ENCODE results near the gene CEP43. TPM values are rescaled to one million over a fixed set of nuclear protein-coding genes. Genes with fewer than 3 reads are reported as not detected.

The CEP43 gene
- total RNA-seq, 1 donor, result 12.6 TPM

GRCh38 chr6:167020206-167020605 is 21.0 kb downstream of the CEP43 start:
- H3K4me1 ChIP-seq (ENCODE audit: insufficient read depth, low read length), result no peaks in the 10 kb centered on the region
- no peaks in the 10 kb centered on the region for H3K9me3 ChIP-seq (ENCODE audit: low read depth, low read length)
- H3K4me3 ChIP-seq (ENCODE audit: low read length), result no peak overlapping the region
- no peaks in the 10 kb centered on the region for H3K27me3 ChIP-seq (ENCODE audit: insufficient read depth, low read length)

GRCh38 chr6:167027308-167027707 is 28.1 kb downstream of the CEP43 start:
- H3K27me3 ChIP-seq (ENCODE audit: insufficient read depth, low read length), result no peaks in the 10 kb centered on the region
- H3K9me3 ChIP-seq (ENCODE audit: low read depth, low read length), result no peaks in the 10 kb centered on the region
- no peaks in the 10 kb centered on the region for H3K4me1 ChIP-seq (ENCODE audit: insufficient read depth, low read length)
- H3K4me3 ChIP-seq (ENCODE audit: low read length), result no peak overlapping the region

- Histone ChIP-seq H3K9me3 (ENCODE audit: low read depth, low read length) (no peaks in the 10 kb centered on the region), H3K4me1 (ENCODE audit: insufficient read depth, low read length) (no peaks in the 10 kb centered on the region), H3K27me3 (ENCODE audit: insufficient read depth, low read length) (no peaks in the 10 kb centered on the region), H3K4me3 (ENCODE audit: low read length) (no peak overlapping the region)
Observed at GRCh38 chr6:167027772-167028171, 28.6 kb downstream of the CEP43 start.

- no peaks in the 10 kb centered on the region for H3K27me3 ChIP-seq (ENCODE audit: insufficient read depth, low read length)
- no peaks in the 10 kb centered on the region for H3K9me3 ChIP-seq (ENCODE audit: low read depth, low read length)
- no peak overlapping the region for H3K4me3 ChIP-seq (ENCODE audit: low read length)
- H3K4me1 ChIP-seq (ENCODE audit: insufficient read depth, low read length), result no peaks in the 10 kb centered on the region
Observed at GRCh38 chr6:167030222-167031072, 31.2 kb downstream of the CEP43 start.

- H3K4me1 ChIP-seq (ENCODE audit: insufficient read depth, low read length), result no peaks in the 10 kb centered on the region
- no peaks in the 10 kb centered on the region for H3K27me3 ChIP-seq (ENCODE audit: insufficient read depth, low read length)
- no peaks in the 10 kb centered on the region for H3K9me3 ChIP-seq (ENCODE audit: low read depth, low read length)
- H3K4me3 ChIP-seq (ENCODE audit: low read length), result no peak overlapping the region
Observed at GRCh38 chr6:167031082-167031709, 32.0 kb downstream of the CEP43 start.

- H3K4me3 ChIP-seq (ENCODE audit: low read length), result no peak overlapping the region
- no peaks in the 10 kb centered on the region for H3K27me3 ChIP-seq (ENCODE audit: insufficient read depth, low read length)
- H3K4me1 ChIP-seq (ENCODE audit: insufficient read depth, low read length), result no peaks in the 10 kb centered on the region
- H3K9me3 ChIP-seq (ENCODE audit: low read depth, low read length), result no peaks in the 10 kb centered on the region
Observed at GRCh38 chr6:167034056-167034455, 34.9 kb downstream of the CEP43 start.

GRCh38 chr6:167037762-167038161 is 38.6 kb downstream of the CEP43 start:
- no peaks in the 10 kb centered on the region for H3K9me3 ChIP-seq (ENCODE audit: low read depth, low read length)
- H3K4me1 ChIP-seq (ENCODE audit: insufficient read depth, low read length), result peaks cover 15% of the 10 kb centered on the region
- no peaks in the 10 kb centered on the region for H3K27me3 ChIP-seq (ENCODE audit: insufficient read depth, low read length)
- no peak overlapping the region for H3K4me3 ChIP-seq (ENCODE audit: low read length)

GRCh38 chr6:167044696-167045095 is 45.5 kb downstream of the CEP43 start:
- no peak overlapping the region for H3K4me3 ChIP-seq (ENCODE audit: low read length)
- no peaks in the 10 kb centered on the region for H3K9me3 ChIP-seq (ENCODE audit: low read depth, low read length)
- no peaks in the 10 kb centered on the region for H3K27me3 ChIP-seq (ENCODE audit: insufficient read depth, low read length)
- H3K4me1 ChIP-seq (ENCODE audit: insufficient read depth, low read length), result peaks cover 41% of the 10 kb centered on the region

GRCh38 chr6:167045828-167046580 is 46.8 kb downstream of the CEP43 start:
- Histone ChIP-seq H3K27me3 (ENCODE audit: insufficient read depth, low read length) (no peaks in the 10 kb centered on the region), H3K9me3 (ENCODE audit: low read depth, low read length) (no peaks in the 10 kb centered on the region), H3K4me1 (ENCODE audit: insufficient read depth, low read length) (peaks cover 41% of the 10 kb centered on the region), H3K4me3 (ENCODE audit: low read length) (no peak overlapping the region)

GRCh38 chr6:167046861-167047495 is 47.8 kb downstream of the CEP43 start:
- no peaks in the 10 kb centered on the region for H3K27me3 ChIP-seq (ENCODE audit: insufficient read depth, low read length)
- peaks cover 32% of the 10 kb centered on the region for H3K4me1 ChIP-seq (ENCODE audit: insufficient read depth, low read length)
- H3K4me3 ChIP-seq (ENCODE audit: low read length), result no peak overlapping the region
- no peaks in the 10 kb centered on the region for H3K9me3 ChIP-seq (ENCODE audit: low read depth, low read length)

- H3K4me3 ChIP-seq (ENCODE audit: low read length), result peak overlapping the region; percentile 9
- H3K27me3 ChIP-seq (ENCODE audit: insufficient read depth, low read length), result no peaks in the 10 kb centered on the region
- no peaks in the 10 kb centered on the region for H3K9me3 ChIP-seq (ENCODE audit: low read depth, low read length)
- peaks cover 28% of the 10 kb centered on the region for H3K4me1 ChIP-seq (ENCODE audit: insufficient read depth, low read length)
Observed at GRCh38 chr6:167047554-167047953, 48.4 kb downstream of the CEP43 start.

Other genes with a start within 250 kb of the CEP43 start
- gene RNASET2, start 42.8 kb upstream of the CEP43 start, total RNA-seq, result 178 TPM
- gene CCR6, start 123.7 kb downstream of the CEP43 start, total RNA-seq, result 14.8 TPM
- gene GPR31, start 158.6 kb downstream of the CEP43 start, total RNA-seq, result not detected